BJ (cell line): ENCODE measurements around the gene GNG3. TPM values are rescaled to one million over a fixed set of nuclear protein-coding genes. Genes with fewer than 3 reads are reported as not detected.
"Not testable (repeated sequence)": the region's sequence is repeated elsewhere in the genome, so short reads cannot be mapped to it uniquely, and the experiment has no call there.

ENCODE experiments used
- CTCF ChIA-PET: fragments of 350-600 bp; formaldehyde crosslinking; extraction: SDS; loops from one replicate; lab custom pipeline; 2021; ENCODE audit warnings: antibody characterized with exemption, inconsistent platforms; lab: Yijun Ruan, JAX
- POLR2A ChIA-PET: fragments of 300-600 bp; sonication (Branson Sonifier 250); formaldehyde crosslinking; extraction: SDS; loops from one replicate; lab custom pipeline; 2021; ENCODE audit warnings: antibody characterized with exemption; lab: Charles Lee
- DNase-seq: peaks from one replicate; pipeline ENCODE4 v3.0.0-alpha.2; 2011; ENCODE audit warnings: low read depth
- H3K27me3 ChIP-seq: 2 replicates; pipeline ENCODE4 v1.6.0; 2011; ENCODE audit warnings: low read length; ENCODE audit not compliant: control insufficient read depth, insufficient read depth
- H3K36me3 ChIP-seq: 2 replicates; pipeline ENCODE4 v1.5.1; 2011; ENCODE audit warnings: low read length; ENCODE audit not compliant: control insufficient read depth, insufficient read depth
- H3K4me3 ChIP-seq: 2 replicates; pipeline ENCODE4 v1.5.1; 2011; ENCODE audit warnings: low read depth, mild to moderate bottlenecking, control low read depth, low read length
- polyA plus RNA-seq: library from polyadenylated mRNA; depleted of rRNA; stranded (reverse); fragments of >200 nt; gene quantifications from 2 replicates; pipeline ENCODE4 v1.2.3, GENCODE V29; 2011
- TF ChIP-seq, protein P1 (sequence below): IDR thresholded peaks from 2 replicates; pipeline ENCODE4 v1.5.1; 2011; ENCODE audit warnings: low read depth, mild to moderate bottlenecking, control low read depth, inconsistent platforms, low read length, moderate library complexity; ENCODE audit not compliant: insufficient read depth

GNG3 gene
- polyA plus RNA-seq, 1 experiment, result not detected

DNA sequence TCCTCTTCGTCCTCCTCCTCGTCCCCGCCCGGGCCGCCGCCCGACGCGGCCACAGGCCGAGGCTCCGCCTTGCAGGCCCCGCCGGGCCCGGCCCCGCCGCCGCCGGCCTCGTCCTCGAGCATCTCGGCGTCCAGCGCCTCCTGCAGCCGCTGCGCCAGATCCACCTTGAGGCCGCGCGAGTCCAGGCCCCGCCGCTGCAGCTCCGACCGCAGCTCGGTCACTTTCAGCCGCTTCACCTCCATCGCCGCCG, 19.4 kb downstream of the GNG3 start:
- H3K4me3 ChIP-seq, result peak overlapping the region; percentile 88
- ChIA-PET CTCF (interaction anchor here (0.9 to 1.4 kb wide), 6 partner anchors 10 to 131 kb away, joined by 3 read pairs; partner anchors contain the start of gene UBXN1), POLR2A (interaction anchor here (0.5 to 2.2 kb wide), 10 partner anchors 18 to 153 kb away, joined by 3 to 12 read pairs (median 5); partner anchors contain the start of genes C11orf98, CSKMT, EEF1G and MTA2)
- TF ChIP-seq, protein P1, sequence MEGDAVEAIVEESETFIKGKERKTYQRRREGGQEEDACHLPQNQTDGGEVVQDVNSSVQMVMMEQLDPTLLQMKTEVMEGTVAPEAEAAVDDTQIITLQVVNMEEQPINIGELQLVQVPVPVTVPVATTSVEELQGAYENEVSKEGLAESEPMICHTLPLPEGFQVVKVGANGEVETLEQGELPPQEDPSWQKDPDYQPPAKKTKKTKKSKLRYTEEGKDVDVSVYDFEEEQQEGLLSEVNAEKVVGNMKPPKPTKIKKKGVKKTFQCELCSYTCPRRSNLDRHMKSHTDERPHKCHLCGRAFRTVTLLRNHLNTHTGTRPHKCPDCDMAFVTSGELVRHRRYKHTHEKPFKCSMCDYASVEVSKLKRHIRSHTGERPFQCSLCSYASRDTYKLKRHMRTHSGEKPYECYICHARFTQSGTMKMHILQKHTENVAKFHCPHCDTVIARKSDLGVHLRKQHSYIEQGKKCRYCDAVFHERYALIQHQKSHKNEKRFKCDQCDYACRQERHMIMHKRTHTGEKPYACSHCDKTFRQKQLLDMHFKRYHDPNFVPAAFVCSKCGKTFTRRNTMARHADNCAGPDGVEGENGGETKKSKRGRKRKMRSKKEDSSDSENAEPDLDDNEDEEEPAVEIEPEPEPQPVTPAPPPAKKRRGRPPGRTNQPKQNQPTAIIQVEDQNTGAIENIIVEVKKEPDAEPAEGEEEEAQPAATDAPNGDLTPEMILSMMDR, result no peak
- no peaks in the 10 kb centered on the region for H3K27me3 ChIP-seq
- peaks cover 9% of the 10 kb centered on the region for H3K36me3 ChIP-seq
- DNase-seq, result no peak

DNA sequence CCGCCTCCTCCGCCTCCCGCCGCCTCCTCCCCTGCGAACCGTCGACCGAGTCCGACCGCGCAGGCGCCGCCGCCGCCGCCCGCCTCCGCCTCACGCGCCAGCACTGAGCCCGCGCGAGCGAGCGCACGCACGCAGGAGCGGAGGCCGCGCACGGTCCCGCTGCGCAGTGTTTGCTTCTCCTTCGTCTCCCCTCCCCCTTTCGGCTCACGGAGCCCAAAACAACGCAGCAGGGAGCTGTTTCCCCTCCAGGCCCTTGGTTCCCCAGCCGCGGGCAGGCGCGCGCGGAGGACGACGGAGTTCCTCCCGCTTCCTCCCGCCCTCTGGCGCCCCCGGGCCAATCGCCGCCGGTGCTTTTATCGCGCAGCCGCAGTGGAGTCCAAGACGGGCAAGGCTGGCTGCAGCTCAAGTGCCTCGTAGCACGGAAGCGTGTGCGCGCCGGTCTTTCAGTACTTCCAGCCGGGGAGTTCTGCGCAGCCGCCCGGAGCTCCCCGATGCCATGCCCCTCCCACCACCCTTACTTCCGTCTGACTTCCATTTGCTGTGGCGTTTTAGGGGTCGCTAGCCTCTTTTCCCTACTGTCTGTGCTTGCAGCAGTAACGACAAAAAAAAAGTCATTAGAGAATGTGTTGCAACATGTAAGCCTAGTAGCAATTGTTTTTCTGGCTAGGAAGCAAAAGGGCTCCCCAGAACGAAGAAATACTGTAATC, 19.8 kb downstream of the GNG3 start, which contains the start of gene HNRNPUL2:
Gene HNRNPUL2 (minus strand): TSS at position 293 of the 707 bp plus-strand sequence. CDS start 301 bp downstream, outside the sequence.
- peaks cover 6% of the 10 kb centered on the region for H3K36me3 ChIP-seq
- DNase-seq, result peak; percentile 91
- H3K27me3 ChIP-seq, result no peaks in the 10 kb centered on the region
- TF ChIP-seq, protein P1, result no peak; the same call in 1 of the 2 replicates
- ChIA-PET POLR2A (interaction anchor here (0.5 to 2.2 kb wide), 12 partner anchors 18 to 300 kb away, joined by 3 to 12 read pairs (median 5); partner anchors contain the start of genes C11orf98, CSKMT, EEF1G and MTA2), CTCF (interaction anchor here (0.6 to 1.4 kb wide), 9 partner anchors 11 to 130 kb away, joined by 3 read pairs; partner anchors contain the start of genes BSCL2 and UBXN1)
- peak within 1 kb of the TSS; percentile 88 for H3K4me3 ChIP-seq

DNA sequence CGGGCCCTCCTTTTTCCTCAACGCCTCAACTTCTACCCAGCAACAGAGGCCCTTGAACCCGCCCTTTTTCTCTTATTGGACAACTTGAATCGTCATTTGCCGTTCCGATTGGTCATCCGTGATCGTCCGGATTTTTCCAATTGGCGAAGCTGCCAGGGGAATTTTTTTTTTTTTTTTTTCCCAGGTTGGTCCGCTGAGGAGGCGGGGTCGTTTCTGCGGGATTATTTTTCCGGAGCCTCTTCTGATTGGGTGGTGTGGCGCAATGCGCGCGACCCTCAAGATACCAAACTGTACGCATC, 20.3 kb downstream of the GNG3 start:
- H3K27me3 ChIP-seq, result no peaks in the 10 kb centered on the region
- DNase-seq, result peak; percentile 82
- CTCF ChIA-PET, result interaction anchor here (0.6 to 1.4 kb wide), 7 partner anchors 11 to 130 kb away, joined by 3 read pairs; partner anchors contain the start of gene BSCL2
- POLR2A ChIA-PET, result interaction anchor here (0.6 to 2.2 kb wide), 7 partner anchors 18 to 301 kb away, joined by 4 to 12 read pairs (median 6); partner anchors contain the start of genes C11orf98, CSKMT and MTA2
- H3K36me3 ChIP-seq, result peaks cover 3% of the 10 kb centered on the region; the same call in 1 of the 2 replicates
- TF ChIP-seq, protein P1, result no peak
- H3K4me3 ChIP-seq, result peak overlapping the region; percentile 88

DNA sequence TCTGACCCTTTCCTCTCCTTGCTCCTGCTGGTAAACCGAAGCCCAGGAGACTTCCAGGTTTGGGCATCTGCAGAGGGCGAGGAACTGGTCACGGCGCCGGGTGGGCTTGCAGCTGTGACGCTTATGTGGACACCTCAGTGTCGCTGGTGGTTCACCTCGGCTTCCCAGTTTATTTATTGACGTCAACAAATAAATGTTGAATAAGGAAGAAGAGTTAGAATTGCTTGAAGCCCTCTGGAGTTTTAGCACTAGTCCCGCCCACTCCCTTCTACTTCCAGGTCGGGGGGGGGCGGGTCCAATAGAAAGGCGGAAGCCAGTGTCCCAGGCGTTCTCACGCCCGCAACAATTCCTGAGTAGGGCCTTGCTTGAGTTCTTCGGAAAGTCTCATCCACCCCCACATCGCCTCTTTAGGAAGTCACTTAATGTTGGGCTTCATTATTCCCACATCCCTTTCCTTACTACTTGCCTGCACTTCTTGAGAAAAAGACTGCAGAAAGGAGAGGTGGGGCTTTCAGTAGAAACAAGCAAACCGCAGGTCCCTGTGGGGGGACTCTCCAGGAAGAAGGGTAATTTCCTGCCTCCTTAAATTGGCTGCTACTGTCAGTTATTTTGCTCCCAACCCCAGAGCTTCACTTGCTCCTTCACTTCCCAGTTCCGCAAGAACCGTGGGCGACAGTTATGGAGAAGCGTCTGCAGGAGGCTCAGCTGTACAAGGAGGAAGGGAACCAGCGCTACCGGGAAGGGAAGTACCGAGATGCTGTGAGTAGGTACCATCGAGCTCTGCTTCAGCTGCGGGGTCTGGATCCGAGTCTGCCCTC, 20.9 kb downstream of the GNG3 start, which contains the start of gene TTC9C:
Gene TTC9C (plus strand): TSS at position 316 of the 818 bp plus-strand sequence. CDS start 363 bp downstream, at position 679.
- H3K27me3 ChIP-seq, result no peaks in the 10 kb centered on the region
- no peak for DNase-seq
- peak within 1 kb of the TSS; percentile 88 for H3K4me3 ChIP-seq
- 0 out of 2 replicates have a peak, but pooled peaks cover under 1% of the 10 kb centered on the region for H3K36me3 ChIP-seq
- TF ChIP-seq, protein P1, result no peak
- ChIA-PET CTCF (interaction anchor here (0.6 to 1.4 kb wide), 4 partner anchors 22 to 287 kb away, joined by 3 to 4 read pairs (median 3); partner anchors contain the start of gene BSCL2), POLR2A (interaction anchor here (1.4 to 1.8 kb wide), 2 partner anchors 113 to 127 kb away, joined by 5 to 7 read pairs; partner anchors contain the start of gene MTA2)

DNA sequence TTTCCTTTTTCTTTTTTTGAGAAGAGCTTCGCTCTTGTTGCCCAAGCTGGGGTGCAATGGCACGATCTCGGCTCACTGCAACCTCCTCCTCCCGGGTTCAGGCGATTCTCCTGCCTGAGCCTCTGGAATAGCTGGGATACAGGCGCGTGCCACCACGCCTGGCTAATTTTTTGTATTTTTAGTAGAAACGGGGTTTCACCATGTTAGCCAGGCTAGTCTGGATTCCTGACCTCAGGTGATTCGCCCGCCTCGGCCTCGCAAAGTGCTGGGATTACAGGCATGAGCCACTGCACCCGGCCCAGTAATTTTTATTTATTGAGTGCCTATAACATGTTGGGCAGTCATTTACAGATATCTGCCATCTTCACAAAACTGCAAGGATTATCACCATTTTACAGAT, 22.6 kb downstream of the GNG3 start:
- H3K36me3 ChIP-seq, H3K4me3 ChIP-seq, H3K27me3 ChIP-seq, POLR2A ChIA-PET, DNase-seq: not testable (repeated sequence)
- CTCF ChIA-PET, result interaction anchor here (1.3 kb wide), 1 partner anchor 57 kb away, joined by 6 read pairs; the partner anchor contains the start of gene TMEM179B
